Measurements from ENCODE around the gene SFXN3. TPM values are rescaled to one million over a fixed set of nuclear protein-coding genes. Genes with fewer than 3 reads are reported as not detected.

SFXN3 gene
- total RNA-seq, 1 experiment from 2014 or later = 16.9 TPM

DNA sequence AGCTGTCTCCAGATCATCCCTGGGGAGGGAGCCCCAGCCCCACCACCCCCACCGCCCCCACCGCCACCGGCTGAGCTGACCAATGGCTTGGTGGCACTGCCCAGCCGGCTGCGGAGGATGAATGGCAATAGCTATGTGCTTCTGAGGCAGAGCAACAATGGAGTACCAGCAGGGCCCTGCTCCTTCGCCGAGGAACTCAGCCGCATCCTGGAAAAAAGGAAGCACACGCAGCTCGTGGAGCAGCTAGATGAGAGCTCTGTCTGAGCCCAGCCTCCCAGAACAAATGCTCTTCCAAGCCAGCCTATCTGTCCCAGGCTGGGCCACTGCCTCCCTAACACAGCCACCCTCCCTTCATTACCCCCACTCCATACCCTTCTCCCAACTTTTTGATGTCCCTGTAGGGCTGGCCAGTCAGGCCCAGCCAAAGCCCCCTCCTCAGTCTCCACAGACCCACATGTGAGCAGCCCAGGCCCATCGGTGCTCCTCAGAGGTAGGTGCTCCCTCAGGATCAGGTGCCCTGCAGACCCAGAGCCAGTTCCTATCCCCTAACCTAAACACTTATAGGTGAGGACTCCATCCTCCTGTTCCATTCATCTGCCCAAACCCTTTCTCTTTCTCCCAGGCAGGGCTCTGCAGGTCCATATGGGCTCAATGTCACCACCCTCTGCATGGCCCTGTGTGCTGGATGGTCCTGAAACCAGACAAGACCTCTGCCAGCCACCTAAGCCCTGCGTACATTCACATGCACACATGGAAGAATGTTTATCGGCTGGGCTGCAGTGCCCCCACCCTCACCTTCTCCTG lies 47.0 kb upstream of the SFXN3 start:
- Histone ChIP-seq H3K4me1 (ENCODE audit: insufficient read depth, low read length, poor library complexity, severe bottlenecking) (peaks cover 18% of the 10 kb centered on the region), H3K27me3 (replicated peaks; ENCODE audit: insufficient read depth, low read depth, low read length, poor library complexity) (no peaks in the 10 kb centered on the region), H3K36me3 (ENCODE audit: insufficient read depth, low read length, poor library complexity, severe bottlenecking) (peaks cover 14% of the 10 kb centered on the region), H3K27ac (ENCODE audit: low read depth, low read length, poor library complexity, severe bottlenecking) (no peak overlapping the region), H3K9me3 (ENCODE audit: low read depth, low read length, poor library complexity, severe bottlenecking) (no peaks in the 10 kb centered on the region), H3K4me3 (ENCODE audit: low read depth, low read length, poor library complexity, severe bottlenecking) (no peak overlapping the region)
- CTCF ChIA-PET = no interaction called here
- POLR2A ChIA-PET (ENCODE audit: low non-redundant PET) = interaction anchor here (0.5 kb wide), 1 partner anchor 9 kb away, joined by 3 read pairs; no protein-coding TSS in a partner anchor
- no peak for DNase-seq (ENCODE audit: low spot score)
- intact Hi-C loops (cut with micrococcal nuclease; ENCODE audit: unreplicated experiment) = no loop called here
- TF ChIP-seq EZH2 (IDR thresholded peaks at IDR 0.05; ENCODE audit: borderline replicate concordance, low read depth, low read length, poor library complexity, severe bottlenecking) = no peak
- TF ChIP-seq, protein P1, sequence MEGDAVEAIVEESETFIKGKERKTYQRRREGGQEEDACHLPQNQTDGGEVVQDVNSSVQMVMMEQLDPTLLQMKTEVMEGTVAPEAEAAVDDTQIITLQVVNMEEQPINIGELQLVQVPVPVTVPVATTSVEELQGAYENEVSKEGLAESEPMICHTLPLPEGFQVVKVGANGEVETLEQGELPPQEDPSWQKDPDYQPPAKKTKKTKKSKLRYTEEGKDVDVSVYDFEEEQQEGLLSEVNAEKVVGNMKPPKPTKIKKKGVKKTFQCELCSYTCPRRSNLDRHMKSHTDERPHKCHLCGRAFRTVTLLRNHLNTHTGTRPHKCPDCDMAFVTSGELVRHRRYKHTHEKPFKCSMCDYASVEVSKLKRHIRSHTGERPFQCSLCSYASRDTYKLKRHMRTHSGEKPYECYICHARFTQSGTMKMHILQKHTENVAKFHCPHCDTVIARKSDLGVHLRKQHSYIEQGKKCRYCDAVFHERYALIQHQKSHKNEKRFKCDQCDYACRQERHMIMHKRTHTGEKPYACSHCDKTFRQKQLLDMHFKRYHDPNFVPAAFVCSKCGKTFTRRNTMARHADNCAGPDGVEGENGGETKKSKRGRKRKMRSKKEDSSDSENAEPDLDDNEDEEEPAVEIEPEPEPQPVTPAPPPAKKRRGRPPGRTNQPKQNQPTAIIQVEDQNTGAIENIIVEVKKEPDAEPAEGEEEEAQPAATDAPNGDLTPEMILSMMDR (conservative IDR thresholded peaks at IDR 0.05; ENCODE audit: low read depth, low read length) = no peak
- BruUV-seq (replicated peaks) = no TSS peak

DNA sequence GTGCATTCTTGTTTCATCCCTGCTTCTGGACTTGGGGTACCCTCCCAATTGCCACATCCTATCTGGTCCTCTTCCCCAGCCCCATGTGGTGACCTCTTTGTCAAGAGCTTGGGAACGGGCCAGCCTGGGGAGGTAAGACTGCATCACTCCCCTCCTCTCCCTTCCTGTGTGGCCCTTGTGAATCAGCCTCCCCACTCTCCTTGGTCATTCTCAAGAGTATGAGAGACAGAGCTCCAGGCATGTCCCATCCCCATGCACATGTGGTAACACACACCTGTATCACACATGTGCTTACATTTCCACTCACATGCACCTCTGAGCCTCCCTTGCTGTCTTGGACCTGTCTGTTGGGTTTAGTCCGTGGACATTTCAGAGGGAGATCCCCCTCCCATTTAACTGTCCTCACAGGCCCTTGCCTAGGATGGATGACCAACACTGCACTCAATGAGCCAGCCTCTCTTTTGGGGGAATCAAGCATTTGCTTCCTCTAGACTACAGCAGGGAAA lies 46.3 kb upstream of the SFXN3 start:
- Histone ChIP-seq H3K4me3 (ENCODE audit: low read depth, low read length, poor library complexity, severe bottlenecking) (no peak overlapping the region), H3K9me3 (ENCODE audit: low read depth, low read length, poor library complexity, severe bottlenecking) (no peaks in the 10 kb centered on the region), H3K27me3 (replicated peaks; ENCODE audit: insufficient read depth, low read depth, low read length, poor library complexity) (no peaks in the 10 kb centered on the region), H3K36me3 (ENCODE audit: insufficient read depth, low read length, poor library complexity, severe bottlenecking) (peaks cover 20% of the 10 kb centered on the region), H3K4me1 (ENCODE audit: insufficient read depth, low read length, poor library complexity, severe bottlenecking) (peaks cover 24% of the 10 kb centered on the region), H3K27ac (ENCODE audit: low read depth, low read length, poor library complexity, severe bottlenecking) (no peak overlapping the region)
- no peak for DNase-seq (ENCODE audit: low spot score)
- ChIA-PET POLR2A (ENCODE audit: low non-redundant PET) (no interaction called here), CTCF (no interaction called here)
- no peak for TF ChIP-seq EZH2 (IDR thresholded peaks at IDR 0.05; ENCODE audit: borderline replicate concordance, low read depth, low read length, poor library complexity, severe bottlenecking)
- TF ChIP-seq, protein P1 (conservative IDR thresholded peaks at IDR 0.05; ENCODE audit: low read depth, low read length) = no peak
- BruUV-seq (replicated peaks) = no TSS peak
- intact Hi-C loops (cut with micrococcal nuclease; ENCODE audit: unreplicated experiment) = no loop called here

DNA sequence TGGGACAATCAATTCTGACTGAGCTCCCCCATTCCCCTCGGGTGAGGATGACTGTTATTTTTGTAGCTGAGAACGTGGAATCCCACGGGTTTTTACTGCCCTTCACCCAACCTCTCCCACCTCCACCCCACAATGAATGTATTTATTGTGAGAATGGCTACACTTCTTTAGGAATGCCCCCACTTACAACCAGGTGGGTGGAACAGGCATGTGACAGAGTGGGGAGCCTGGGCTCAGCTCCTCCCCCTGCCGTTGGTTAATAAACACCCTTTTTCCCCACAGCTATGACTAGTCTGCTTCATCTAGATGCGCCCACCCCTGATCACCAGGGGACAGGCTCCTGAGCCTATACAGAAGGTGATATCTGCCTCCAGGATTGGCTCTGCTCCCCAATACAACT lies 45.7 kb upstream of the SFXN3 start:
- intact Hi-C loops (cut with micrococcal nuclease; ENCODE audit: unreplicated experiment) = no loop called here
- no peaks in the 10 kb centered on the region for H3K27me3 ChIP-seq (replicated peaks; ENCODE audit: insufficient read depth, low read depth, low read length, poor library complexity)
- ChIA-PET POLR2A (ENCODE audit: low non-redundant PET) (no interaction called here), CTCF (no interaction called here)
- no peaks in the 10 kb centered on the region for H3K9me3 ChIP-seq (ENCODE audit: low read depth, low read length, poor library complexity, severe bottlenecking)
- TF ChIP-seq, protein P1 (conservative IDR thresholded peaks at IDR 0.05; ENCODE audit: low read depth, low read length) = no peak
- TF ChIP-seq EZH2 (IDR thresholded peaks at IDR 0.05; ENCODE audit: borderline replicate concordance, low read depth, low read length, poor library complexity, severe bottlenecking) = no peak
- DNase-seq (ENCODE audit: low spot score) = no peak
- BruUV-seq (replicated peaks) = no TSS peak
- H3K27ac ChIP-seq (ENCODE audit: low read depth, low read length, poor library complexity, severe bottlenecking) = no peak overlapping the region
- no peak overlapping the region for H3K4me3 ChIP-seq (ENCODE audit: low read depth, low read length, poor library complexity, severe bottlenecking)
- peaks cover 23% of the 10 kb centered on the region for H3K36me3 ChIP-seq (ENCODE audit: insufficient read depth, low read length, poor library complexity, severe bottlenecking)
- H3K4me1 ChIP-seq (ENCODE audit: insufficient read depth, low read length, poor library complexity, severe bottlenecking) = peaks cover 24% of the 10 kb centered on the region

All from A673 (cell line).